Activated CD4-positive, alpha-beta T cell treated with anti-CD3 and anti-CD28 coated beads, Interleukin-2, amount 50 U/mL, for 4 hours (primary cell): Measurements from ENCODE around the gene USP21.
"Not testable (repeated sequence)": the region's sequence is repeated elsewhere in the genome, so short reads cannot be mapped to it uniquely, and the experiment has no call there.

ENCODE experiments used
- DNase-seq, 2 experiments: peaks; one replicate each; pipeline ENCODE4 v3.0.0-alpha.2; 2020

Gene USP21

GRCh38 chr1:161159087-161159912 is at the start of gene USP21:
Gene USP21, plus strand, starts transcription at chr1:161159500. Its CDS starts 1,141 bp downstream, at chr1:161160641.
- DNase-seq = peak; percentile 88

- no peak for DNase-seq
Observed at GRCh38 chr1:161111117-161111516, 48.2 kb upstream of the USP21 start.

DNA sequence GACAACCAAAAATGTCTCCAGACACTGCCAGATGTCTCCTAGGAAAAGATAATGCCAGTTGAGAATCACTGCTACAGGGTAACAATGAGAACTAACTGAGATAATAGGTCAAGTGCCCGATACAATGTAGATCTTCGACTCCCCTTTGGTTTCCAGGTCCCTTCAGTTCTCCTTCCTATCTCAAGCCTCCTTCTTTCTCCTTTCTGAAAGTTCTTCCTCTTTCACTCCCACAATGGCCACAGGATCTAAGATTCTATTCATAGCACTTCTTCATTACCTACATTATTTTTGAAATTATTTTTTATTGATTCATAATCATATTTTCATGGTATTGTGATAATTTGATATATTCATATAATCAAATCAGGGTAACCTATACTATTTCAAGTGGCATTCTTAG is 47.8 kb upstream of the USP21 start:
- no peak for DNase-seq

DNA sequence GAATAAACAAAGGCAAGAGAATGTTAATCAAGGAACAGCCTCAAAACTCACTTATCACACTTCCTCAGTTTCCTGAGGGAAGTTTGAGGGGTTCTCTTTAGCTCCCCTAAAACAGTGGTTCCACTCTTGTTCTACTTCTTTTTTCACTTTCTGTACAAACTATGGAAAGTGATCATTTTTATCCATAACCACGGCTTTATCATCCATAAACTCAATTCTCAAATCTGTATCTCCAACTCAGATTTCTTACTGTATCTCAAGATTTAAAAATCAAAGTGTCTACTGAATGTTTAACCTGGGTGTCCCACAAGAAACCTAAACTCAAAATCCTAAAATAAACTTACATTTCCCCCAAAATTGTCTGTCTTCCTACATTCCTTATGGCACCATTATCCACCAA is 45.4 kb upstream of the USP21 start:
- DNase-seq = no peak

DNA sequence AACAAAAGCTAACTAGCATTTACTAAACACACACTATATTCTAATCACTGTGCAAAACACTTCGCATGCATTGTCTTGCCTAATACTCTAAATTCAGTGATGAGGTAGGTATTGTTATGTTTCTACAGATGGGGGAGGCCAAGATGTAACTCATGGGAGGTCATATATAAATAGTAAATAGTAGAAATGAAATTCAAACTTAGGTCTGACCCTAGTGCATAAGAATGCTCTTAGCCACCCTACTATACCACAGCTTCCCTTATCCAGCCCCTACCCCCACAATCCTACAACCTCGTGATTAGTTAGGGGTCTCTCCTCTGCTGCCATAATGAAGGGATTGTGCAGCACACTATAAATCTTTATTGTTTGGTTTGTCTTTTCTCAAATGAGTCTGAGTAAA is 44.7 kb upstream of the USP21 start:
- no peak for DNase-seq

DNA sequence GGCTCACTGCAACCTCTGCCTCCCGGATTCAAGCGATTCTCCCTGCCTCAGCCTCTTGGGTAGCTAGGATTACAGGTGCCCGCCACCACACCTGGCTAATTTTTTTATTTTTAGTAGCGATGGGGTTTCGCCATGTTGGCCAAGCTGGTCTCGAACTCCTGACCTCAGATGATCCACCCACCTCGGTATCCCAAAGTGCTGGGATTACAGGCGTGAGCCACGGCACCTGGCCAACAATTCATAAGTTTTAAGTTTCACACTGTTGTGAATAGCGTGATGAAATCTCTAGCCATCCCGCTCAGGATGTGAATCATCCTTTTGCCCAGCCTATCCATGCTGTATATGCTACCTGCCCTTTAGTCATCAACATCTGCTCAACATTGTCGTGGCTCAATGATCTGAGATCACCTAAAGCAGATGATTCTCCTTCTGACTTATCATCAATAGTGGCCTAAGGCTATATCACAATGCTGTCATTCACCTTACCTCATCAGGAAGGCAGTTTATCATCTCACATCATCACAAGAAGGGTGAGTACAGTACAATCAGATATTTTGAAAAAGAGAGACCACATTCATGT is 44.1 kb upstream of the USP21 start:
- no peak for DNase-seq

- not testable (repeated sequence) for DNase-seq
Observed at GRCh38 chr1:161115961-161116360, 43.3 kb upstream of the USP21 start.

- DNase-seq = peak; percentile 79 to 81
Observed at GRCh38 chr1:161117759-161118581, 41.3 kb upstream of the USP21 start, which contains the start of the genes NIT1 and PFDN2. Gene NIT1, plus strand, starts transcription at chr1:161118105. Its CDS starts 72 bp downstream, at chr1:161118177. Gene PFDN2, minus strand, starts transcription at chr1:161118037. Its CDS starts 11 bp downstream, at chr1:161118026.

GRCh38 chr1:161119092-161119903 is 40.0 kb upstream of the USP21 start:
- peak; percentile 58 to 71 for DNase-seq

- no peak for DNase-seq
Observed at GRCh38 chr1:161121042-161121650, 38.2 kb upstream of the USP21 start.

GRCh38 chr1:161121834-161122233 is 37.5 kb upstream of the USP21 start:
- no peak for DNase-seq

- no peak for DNase-seq
Observed at GRCh38 chr1:161122967-161123366, 36.3 kb upstream of the USP21 start.

- DNase-seq = no peak
Observed at GRCh38 chr1:161127649-161128048, 31.7 kb upstream of the USP21 start.

- DNase-seq = no peak
Observed at GRCh38 chr1:161128591-161129420, 30.5 kb upstream of the USP21 start.

DNA sequence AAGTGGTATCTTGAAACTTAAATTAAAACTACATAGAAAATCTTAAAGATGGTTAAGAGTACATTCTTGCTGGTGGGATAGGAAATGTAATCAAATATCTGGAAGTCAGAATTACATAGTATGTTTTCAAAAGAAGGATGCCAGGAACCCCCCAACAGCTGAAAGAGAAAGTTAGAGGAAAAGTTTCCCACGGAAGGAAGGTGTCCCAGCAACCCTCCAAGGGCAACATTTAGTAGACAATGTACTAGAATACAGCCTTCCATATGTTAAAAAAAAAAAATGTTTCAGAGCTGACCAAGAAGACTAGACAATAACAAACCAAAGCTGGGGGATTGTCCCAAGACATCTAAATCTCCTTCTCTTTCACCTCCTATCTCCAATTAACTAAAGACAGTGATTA is 29.0 kb upstream of the USP21 start:
- no peak for DNase-seq

- DNase-seq = no peak
Observed at GRCh38 chr1:161131523-161132409, 27.5 kb upstream of the USP21 start.

DNA sequence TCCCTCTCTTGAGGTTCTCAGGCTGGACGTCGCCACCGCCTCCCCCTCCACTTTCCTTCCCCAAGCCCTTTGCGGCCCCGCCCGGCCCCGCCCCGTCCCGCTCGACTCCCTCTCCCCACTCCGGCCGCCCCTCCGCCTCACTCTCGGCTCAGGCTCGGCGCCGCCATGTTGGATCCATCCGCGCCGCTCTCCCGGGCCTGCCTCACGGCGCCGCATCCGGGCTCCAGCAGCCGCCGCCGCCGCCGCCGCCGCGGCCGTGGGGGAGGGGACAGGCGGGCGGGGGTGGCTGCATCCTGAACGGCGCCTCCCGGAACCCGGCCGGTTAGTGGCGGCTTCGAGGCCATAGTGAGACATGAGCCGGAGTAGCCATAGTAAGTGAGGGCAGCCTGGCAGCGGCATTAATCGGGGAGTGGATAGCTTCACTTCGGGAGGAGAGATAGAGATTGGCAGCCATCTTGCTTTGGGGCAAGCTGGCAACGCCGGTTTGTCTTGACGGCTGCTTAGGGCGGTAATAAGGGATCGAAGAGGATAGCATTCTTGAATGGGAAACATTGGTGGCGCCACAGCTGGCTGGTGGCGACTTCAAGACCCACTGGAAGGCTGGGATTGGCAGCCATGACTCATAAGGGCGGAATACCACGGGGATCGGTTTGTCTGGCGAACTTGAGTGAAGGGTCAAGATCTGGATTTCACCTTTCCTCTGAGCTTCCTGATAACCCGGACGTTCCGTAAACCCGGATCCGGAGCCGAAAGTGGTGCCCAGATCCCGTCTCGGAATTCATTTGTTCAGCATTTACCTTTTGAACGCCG is 26.7 kb upstream of the USP21 start, which contains the start of gene DEDD:
Gene DEDD, minus strand, starts transcription at position 258 of the 810 bp plus-strand sequence. CDS start 8,205 bp downstream, outside the sequence.
- peak; percentile 89 to 91 for DNase-seq

- DNase-seq = no peak
Observed at GRCh38 chr1:161133220-161133740, 26.0 kb upstream of the USP21 start.

DNA sequence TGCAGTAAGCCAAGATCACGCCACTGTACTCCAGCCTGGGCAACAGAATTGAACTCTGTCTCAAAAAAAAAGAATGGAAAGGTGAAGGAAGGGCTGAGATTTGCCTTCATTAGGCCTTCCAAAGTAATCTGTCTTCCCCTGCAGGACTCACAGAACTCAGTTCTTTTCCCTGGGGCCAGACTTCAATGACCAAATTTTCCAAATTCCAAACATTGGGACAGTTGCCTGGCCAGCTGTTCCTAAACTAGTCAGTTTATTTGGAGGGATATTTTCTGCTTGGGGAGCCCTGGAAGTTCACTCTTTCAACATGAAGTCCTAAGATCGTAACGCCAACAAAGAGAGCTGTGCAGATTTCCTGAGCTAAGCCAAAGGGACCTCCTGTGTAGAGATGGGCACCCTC is 21.4 kb upstream of the USP21 start:
- no peak for DNase-seq
